VCaP (cell line): ENCODE results near the gene UBE2I.
A peak's percentile ranks its signal among the peaks of the same experiment; 100 is the strongest.

Source experiments
- H3K27ac ChIP-seq: fragments of 450-650 bp; 2 replicates; pipeline ENCODE4 v1.5.1; 2017
- TF ChIP-seq, protein P1 (sequence below): fragments of 450-650 bp; conservative IDR thresholded peaks from 2 replicates; pipeline ENCODE4 v1.5.1; 2017; ENCODE audit warnings: mild to moderate bottlenecking, moderate library complexity

Gene UBE2I

DNA sequence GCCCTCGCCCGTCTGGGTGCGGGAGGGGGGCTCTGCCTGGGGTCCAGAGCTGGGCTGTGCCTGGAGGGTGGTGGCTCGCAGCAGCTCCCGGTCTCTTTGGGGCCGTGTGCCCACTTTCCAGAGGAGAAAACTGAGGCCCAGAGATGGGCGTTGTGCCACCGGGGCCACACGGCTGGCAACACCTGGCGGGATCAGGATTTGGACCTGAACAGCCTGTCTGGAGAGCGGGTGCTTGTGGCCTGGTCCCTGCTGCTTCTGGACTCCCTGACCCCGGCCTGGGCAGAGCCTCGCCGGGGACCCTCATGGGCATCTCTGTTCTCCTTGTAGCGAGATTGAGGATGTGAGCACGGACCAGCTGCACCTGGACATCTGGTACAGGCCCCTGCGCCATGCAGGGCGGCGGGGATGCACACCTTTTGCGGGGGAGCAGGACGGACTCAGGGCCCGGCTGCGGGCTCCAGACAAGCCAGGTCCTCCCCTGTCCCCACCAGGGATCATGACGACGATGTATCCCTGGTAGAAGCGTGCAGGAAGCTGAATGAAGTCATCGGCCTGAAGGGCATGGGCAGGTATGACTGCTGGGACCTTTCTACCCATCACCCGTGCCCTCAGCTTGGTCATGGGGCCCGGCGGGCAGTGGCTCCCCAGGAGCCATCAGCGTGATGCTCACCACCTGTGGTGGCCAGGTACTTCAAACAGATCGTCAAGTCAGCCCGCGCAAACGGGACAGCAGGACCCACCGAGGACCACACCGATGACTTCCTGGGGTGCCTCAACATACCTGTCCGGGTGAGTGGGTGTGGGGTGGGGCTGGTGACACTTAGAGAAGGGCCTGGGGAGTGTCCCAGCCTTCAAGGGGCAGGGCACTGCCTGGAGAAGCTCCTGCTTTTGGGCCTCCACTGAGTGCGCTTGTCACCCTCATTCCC is 32.3 kb downstream of the UBE2I start:
- no peak overlapping the region for H3K27ac ChIP-seq
- TF ChIP-seq, protein P1, sequence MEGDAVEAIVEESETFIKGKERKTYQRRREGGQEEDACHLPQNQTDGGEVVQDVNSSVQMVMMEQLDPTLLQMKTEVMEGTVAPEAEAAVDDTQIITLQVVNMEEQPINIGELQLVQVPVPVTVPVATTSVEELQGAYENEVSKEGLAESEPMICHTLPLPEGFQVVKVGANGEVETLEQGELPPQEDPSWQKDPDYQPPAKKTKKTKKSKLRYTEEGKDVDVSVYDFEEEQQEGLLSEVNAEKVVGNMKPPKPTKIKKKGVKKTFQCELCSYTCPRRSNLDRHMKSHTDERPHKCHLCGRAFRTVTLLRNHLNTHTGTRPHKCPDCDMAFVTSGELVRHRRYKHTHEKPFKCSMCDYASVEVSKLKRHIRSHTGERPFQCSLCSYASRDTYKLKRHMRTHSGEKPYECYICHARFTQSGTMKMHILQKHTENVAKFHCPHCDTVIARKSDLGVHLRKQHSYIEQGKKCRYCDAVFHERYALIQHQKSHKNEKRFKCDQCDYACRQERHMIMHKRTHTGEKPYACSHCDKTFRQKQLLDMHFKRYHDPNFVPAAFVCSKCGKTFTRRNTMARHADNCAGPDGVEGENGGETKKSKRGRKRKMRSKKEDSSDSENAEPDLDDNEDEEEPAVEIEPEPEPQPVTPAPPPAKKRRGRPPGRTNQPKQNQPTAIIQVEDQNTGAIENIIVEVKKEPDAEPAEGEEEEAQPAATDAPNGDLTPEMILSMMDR: no peak

DNA sequence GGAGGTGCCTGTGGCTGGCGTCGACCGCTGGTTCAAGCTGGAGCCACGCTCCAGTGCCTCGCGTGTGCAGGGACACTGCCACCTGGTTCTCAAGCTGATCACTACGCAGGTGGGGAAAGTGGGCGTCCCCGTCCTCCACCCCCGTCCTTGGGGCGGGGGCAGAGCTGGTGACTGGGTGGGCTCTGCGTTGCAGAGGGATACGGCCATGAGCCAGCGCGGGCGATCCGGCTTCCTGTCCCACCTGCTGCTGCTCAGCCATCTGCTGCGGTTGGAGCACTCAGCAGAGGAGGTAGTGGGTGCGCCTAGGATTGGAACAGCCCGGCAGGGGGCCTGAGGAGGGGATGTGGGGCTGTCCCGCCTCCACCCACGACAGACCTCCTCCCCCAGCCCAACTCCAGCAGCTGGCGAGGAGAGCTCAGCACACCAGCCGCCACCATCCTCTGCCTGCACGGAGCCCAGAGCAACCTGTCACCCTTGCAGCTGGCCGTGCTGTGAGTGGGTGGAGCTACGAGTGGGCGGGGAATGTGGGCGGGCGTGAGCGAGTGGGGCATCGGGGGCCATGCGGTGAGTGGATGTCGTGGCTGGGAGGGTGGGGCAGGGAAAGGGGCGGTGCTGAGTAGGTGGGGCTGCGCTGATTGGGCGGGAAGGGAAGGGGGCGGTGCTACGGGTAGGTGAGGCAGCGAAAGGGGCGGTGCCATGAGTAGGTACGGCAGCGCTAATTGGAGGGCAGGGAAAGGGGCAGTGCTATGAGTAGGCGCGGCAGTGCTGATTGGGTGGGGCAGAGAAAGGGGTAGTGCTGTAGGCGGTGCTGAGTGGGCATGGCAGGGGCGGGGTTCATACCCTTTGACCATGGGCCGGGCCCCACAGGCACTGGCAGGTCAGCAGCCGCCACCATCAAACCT is 33.3 kb downstream of the UBE2I start:
- TF ChIP-seq, protein P1: no peak; the same call in 1 of the 2 replicates
- H3K27ac ChIP-seq: peak overlapping the region; percentile 22; the same call in 1 of the 2 replicates

DNA sequence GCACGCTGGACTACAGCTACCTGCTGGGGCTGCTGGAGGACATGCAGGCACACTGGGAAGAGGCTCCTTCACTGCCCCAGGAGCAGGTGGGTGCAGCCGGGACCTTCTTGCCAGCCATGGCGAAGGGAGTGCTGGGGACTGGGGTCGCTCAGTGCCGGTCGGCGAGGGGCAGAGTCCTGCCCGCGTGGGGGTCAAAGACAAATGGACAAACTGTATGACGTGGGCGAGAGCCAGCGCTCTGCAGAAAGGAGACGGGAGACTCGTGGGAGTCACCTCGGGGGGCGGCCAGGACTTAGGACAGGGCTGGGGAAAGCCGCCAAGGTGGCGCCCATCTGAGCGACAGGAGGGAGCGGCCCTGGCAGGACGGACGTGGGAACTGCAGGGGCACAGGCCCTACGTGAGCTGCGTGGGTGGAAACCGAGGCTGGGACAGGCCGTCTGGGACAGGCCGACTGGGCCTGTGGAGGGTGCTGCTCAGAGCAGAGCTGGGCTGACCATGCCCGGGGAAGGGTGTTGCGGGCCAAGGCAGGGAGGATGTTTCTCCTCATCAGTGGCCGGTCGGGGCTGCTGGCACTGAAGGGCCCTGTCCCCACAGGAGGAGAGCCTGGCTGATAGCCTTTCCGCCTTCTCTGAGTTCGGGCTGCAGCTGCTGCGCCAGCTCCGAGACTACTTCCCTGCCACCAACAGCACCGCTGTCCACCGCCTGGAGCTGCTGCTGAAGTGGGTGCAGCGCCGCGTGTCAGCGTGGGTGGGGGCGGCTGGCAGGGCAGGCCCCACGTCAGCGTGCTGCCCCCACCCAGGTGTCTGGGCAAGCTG is 34.2 kb downstream of the UBE2I start:
- H3K27ac ChIP-seq: peak overlapping the region; percentile 22; the same call in 1 of the 2 replicates
- TF ChIP-seq, protein P1: no peak

DNA sequence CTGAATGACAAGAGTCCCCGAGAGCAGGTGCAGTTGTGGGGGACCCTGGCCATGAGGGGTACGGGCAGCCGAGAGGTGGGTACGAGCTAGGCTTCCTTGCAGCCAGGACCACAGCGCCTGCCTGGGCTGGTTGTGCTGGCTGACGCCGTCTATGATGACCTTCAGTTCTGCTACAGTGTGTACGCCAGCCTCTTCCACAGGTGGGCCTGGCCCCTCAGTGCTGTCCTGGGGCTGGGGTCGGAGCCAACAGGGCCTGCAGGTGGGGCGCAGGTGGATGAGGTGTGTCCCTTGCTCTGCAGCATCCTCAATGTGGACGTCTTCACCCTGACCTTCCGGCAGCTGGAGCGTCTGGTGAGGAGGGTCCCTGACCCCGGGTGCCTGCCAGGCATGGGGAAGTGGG is 35.1 kb downstream of the UBE2I start:
- no peak overlapping the region for H3K27ac ChIP-seq
- TF ChIP-seq, protein P1: no peak

DNA sequence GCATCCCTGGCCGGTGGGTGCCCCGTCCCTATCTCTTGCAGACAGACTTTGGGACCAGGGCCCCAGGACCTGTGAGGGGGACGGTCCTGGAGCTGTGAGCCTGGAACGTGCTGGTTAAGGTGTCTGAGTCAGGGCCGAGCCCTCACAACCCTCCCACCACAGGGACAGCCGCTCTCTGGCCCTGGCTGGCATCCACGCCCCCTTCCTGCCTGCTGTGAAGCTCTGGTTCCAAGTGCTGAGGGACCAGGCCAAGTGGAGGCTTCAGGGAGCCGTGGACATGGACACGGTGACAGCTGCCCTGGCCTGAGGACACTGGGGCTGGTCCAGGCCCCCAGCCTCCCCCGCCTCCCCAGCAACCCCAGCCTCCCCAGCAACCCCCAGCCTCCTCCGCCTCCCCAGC is 35.7 kb downstream of the UBE2I start:
- H3K27ac ChIP-seq: no peak overlapping the region

DNA sequence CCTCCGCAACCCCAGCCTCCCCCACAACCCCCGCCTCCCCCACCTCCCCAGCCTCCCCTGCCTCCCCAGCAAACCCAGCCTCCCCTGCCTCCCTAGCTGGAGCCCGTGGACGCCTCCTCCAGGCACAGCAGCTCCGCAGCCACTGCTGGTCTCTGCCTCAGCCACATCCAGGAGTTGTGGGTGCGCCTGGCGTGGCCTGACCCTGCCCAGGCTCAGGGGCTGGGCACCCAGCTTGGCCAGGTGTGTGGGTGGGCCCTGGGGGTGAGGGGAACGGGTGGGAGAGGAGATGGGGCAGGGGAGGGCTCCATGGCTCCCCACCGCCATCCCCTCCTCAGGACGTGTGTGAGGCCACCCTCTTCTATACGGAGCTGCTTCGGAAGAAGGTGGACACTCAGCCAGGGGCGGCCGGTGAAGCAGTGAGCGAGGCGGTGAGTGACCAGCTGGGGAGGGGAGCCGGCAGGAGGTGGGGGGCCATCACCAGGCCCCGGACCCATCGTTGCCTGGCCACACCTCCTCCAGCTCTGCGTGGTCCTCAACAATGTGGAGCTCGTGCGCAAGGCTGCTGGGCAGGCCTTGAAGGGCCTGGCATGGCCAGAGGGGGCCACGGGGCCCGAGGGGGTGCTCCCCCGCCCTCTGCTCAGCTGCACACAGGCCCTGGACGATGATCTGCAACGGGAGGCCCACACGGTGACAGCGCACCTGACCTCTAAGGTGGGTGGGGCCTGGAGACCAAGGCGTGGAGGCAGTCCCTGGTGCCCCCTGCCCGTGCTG is 36.4 kb downstream of the UBE2I start:
- no peak overlapping the region for H3K27ac ChIP-seq
- TF ChIP-seq, protein P1: no peak

More for the DNA sequence above, 35.7 kb downstream of the UBE2I start:
- TF ChIP-seq, protein P1: no peak
